Stimulated activated CD4-positive, alpha-beta T cell treated with anti-CD3 and anti-CD28 coated beads, TNF-alpha, amount 100 ng/mL, for 48 hours (primary cell): ENCODE data around the gene KIF26A.
"Not testable (repeated sequence)": the region's sequence is repeated elsewhere in the genome, so short reads cannot be mapped to it uniquely, and the experiment has no call there.

Source experiments
- DNase-seq, 3 donors: peaks; one replicate each; pipeline ENCODE4 v3.0.0-alpha.2; 2020; ENCODE audit warnings: low read depth in 3 of 3

The KIF26A gene

GRCh38 chr14:104222396-104223036, 84.1 kb downstream of the KIF26A start:
- DNase-seq = no peak

- DNase-seq = no peak
These were observed 85.0 kb downstream of the KIF26A start for GRCh38 chr14:104223101-104224041.

GRCh38 chr14:104224131-104224505, 85.7 kb downstream of the KIF26A start:
- no peak for DNase-seq

- peak in 2 of 3 donors; percentile 12 to 36 for DNase-seq
These were observed 86.3 kb downstream of the KIF26A start for GRCh38 chr14:104224506-104225277.

- not testable (repeated sequence) for DNase-seq
These were observed 87.1 kb downstream of the KIF26A start for GRCh38 chr14:104225278-104226190.

- DNase-seq = no peak
These were observed 88.3 kb downstream of the KIF26A start for GRCh38 chr14:104226421-104227383.

GRCh38 chr14:104227806-104228205, 89.4 kb downstream of the KIF26A start:
- DNase-seq = peak in 2 of 3 donors; percentile 10 to 19

- DNase-seq = no peak
These were observed 89.8 kb downstream of the KIF26A start for GRCh38 chr14:104228221-104228620.

- no peak for DNase-seq
These were observed 90.5 kb downstream of the KIF26A start for GRCh38 chr14:104228716-104229533.

GRCh38 chr14:104229534-104230055, 91.2 kb downstream of the KIF26A start:
- no peak for DNase-seq

GRCh38 chr14:104230119-104230815, 91.9 kb downstream of the KIF26A start:
- DNase-seq = no peak
